ENCODE measurements around the gene MEIS3. TPM values are rescaled to one million over a fixed set of nuclear protein-coding genes. Genes with fewer than 3 reads are reported as not detected.

The MEIS3 gene
- total and polyA plus RNA-seq, 2 donors (not counting 1 experiment from before 2014, with no cell fraction given), result 30.5 to 57.8 TPM

GRCh38 chr19:47406711-47407416 is 12.5 kb downstream of the MEIS3 start:
- Histone ChIP-seq H3K4me3 (replicated peaks in 1 of 4; ENCODE audit: control extremely low read depth in 1 of 4, insufficient read depth in 1 of 4, low read depth in 3 of 4, low read length in 4 of 4) (no peak overlapping the region), H3K9ac (ENCODE audit: insufficient read depth, low read length) (no peak overlapping the region), H3K79me2 (ENCODE audit: control insufficient read depth, insufficient read depth, low read length) (no peaks in the 10 kb centered on the region), H4K20me1 (ENCODE audit: control insufficient read depth, extremely low read depth, insufficient read depth, low read length) (no peaks in the 10 kb centered on the region), H3K27ac (ENCODE audit: insufficient read depth, low read length) (no peak overlapping the region), H3K27me3 (ENCODE audit: control insufficient read depth, insufficient read depth, low read length) (no peaks in the 10 kb centered on the region), H3K4me1 (ENCODE audit: control insufficient read depth, extremely low read depth, insufficient read depth, low read length) (no peaks in the 10 kb centered on the region), H2AFZ (ENCODE audit: low read length) (no peak overlapping the region), H3K9me3 (ENCODE audit: control insufficient read depth, insufficient read depth, low read depth, low read length) (no peaks in the 10 kb centered on the region), H3K36me3 (ENCODE audit: control insufficient read depth, insufficient read depth, low read length) (no peaks in the 10 kb centered on the region), H3K4me2 (ENCODE audit: extremely low read depth, insufficient read depth, low read length) (no peak overlapping the region)
- no peak for DNase-seq (ENCODE audit: low read depth in 2 of 2)
- TF ChIP-seq CTCF (conservative IDR thresholded peaks at IDR 0.05 in 1 of 2, IDR thresholded peaks at IDR 0.05 in 1 of 2; ENCODE audit: low read depth in 1 of 2, low read length in 2 of 2) (no peak), EZH2 (IDR thresholded peaks at IDR 0.05; ENCODE audit: low read length, missing control alignments) (no peak)

GRCh38 chr19:47405854-47406417 is 13.4 kb downstream of the MEIS3 start:
- no peak overlapping the region for H2AFZ ChIP-seq (ENCODE audit: low read length)
- TF ChIP-seq CTCF (conservative IDR thresholded peaks at IDR 0.05 in 1 of 2, IDR thresholded peaks at IDR 0.05 in 1 of 2; ENCODE audit: low read depth in 1 of 2, low read length in 2 of 2) (no peak), EZH2 (IDR thresholded peaks at IDR 0.05; ENCODE audit: low read length, missing control alignments) (no peak)
- H3K4me2 ChIP-seq (ENCODE audit: extremely low read depth, insufficient read depth, low read length), result no peak overlapping the region
- no peaks in the 10 kb centered on the region for H4K20me1 ChIP-seq (ENCODE audit: control insufficient read depth, extremely low read depth, insufficient read depth, low read length)
- no peaks in the 10 kb centered on the region for H3K27me3 ChIP-seq (ENCODE audit: control insufficient read depth, insufficient read depth, low read length)
- H3K27ac ChIP-seq (ENCODE audit: insufficient read depth, low read length), result no peak overlapping the region
- no peak overlapping the region for H3K9ac ChIP-seq (ENCODE audit: insufficient read depth, low read length)
- DNase-seq (ENCODE audit: low read depth in 2 of 2), result no peak
- no peaks in the 10 kb centered on the region for H3K79me2 ChIP-seq (ENCODE audit: control insufficient read depth, insufficient read depth, low read length)
- H3K4me3 ChIP-seq (replicated peaks in 1 of 4; ENCODE audit: control extremely low read depth in 1 of 4, insufficient read depth in 1 of 4, low read depth in 3 of 4, low read length in 4 of 4), result no peak overlapping the region
- H3K4me1 ChIP-seq (ENCODE audit: control insufficient read depth, extremely low read depth, insufficient read depth, low read length), result no peaks in the 10 kb centered on the region
- H3K36me3 ChIP-seq (ENCODE audit: control insufficient read depth, insufficient read depth, low read length), result no peaks in the 10 kb centered on the region
- H3K9me3 ChIP-seq (ENCODE audit: control insufficient read depth, insufficient read depth, low read depth, low read length), result no peaks in the 10 kb centered on the region

- no peak for DNase-seq (ENCODE audit: low read depth in 2 of 2)
- no peak overlapping the region for H2AFZ ChIP-seq (ENCODE audit: low read length)
Measured at GRCh38 chr19:47405197-47405550, 14.2 kb downstream of the MEIS3 start.

More at GRCh38 chr19:47405197-47405550, 14.2 kb downstream of the MEIS3 start:
- Histone ChIP-seq H3K79me2 (ENCODE audit: control insufficient read depth, insufficient read depth, low read length) (no peaks in the 10 kb centered on the region), H4K20me1 (ENCODE audit: control insufficient read depth, extremely low read depth, insufficient read depth, low read length) (no peaks in the 10 kb centered on the region), H3K4me3 (replicated peaks in 1 of 4; ENCODE audit: control extremely low read depth in 1 of 4, insufficient read depth in 1 of 4, low read depth in 3 of 4, low read length in 4 of 4) (no peak overlapping the region), H3K9ac (ENCODE audit: insufficient read depth, low read length) (no peak overlapping the region), H3K4me1 (ENCODE audit: control insufficient read depth, extremely low read depth, insufficient read depth, low read length) (no peaks in the 10 kb centered on the region), H3K27me3 (ENCODE audit: control insufficient read depth, insufficient read depth, low read length) (no peaks in the 10 kb centered on the region), H3K4me2 (ENCODE audit: extremely low read depth, insufficient read depth, low read length) (no peak overlapping the region), H3K9me3 (ENCODE audit: control insufficient read depth, insufficient read depth, low read depth, low read length) (no peaks in the 10 kb centered on the region), H3K27ac (ENCODE audit: insufficient read depth, low read length) (no peak overlapping the region), H3K36me3 (ENCODE audit: control insufficient read depth, insufficient read depth, low read length) (no peaks in the 10 kb centered on the region)
- TF ChIP-seq EZH2 (IDR thresholded peaks at IDR 0.05; ENCODE audit: low read length, missing control alignments), result no peak
- no peak for TF ChIP-seq CTCF (conservative IDR thresholded peaks at IDR 0.05 in 1 of 2, IDR thresholded peaks at IDR 0.05 in 1 of 2; ENCODE audit: low read depth in 1 of 2, low read length in 2 of 2)
